GM21737 (cell line): ENCODE results near the gene CDKN2D.

ENCODE experiments used
- ATAC-seq: cut with Tn5 transposase; IDR thresholded peaks from one replicate; pipeline ENCODE4 v1.9.1; 2021; ENCODE audit warnings: mild to moderate bottlenecking, moderate library complexity; ENCODE audit not compliant: unreplicated experiment

Gene CDKN2D

GRCh38 chr19:10521461-10522171, 47.2 kb downstream of the CDKN2D start:
- ATAC-seq = no peak

GRCh38 chr19:10520652-10521318, 48.0 kb downstream of the CDKN2D start:
- ATAC-seq = no peak

DNA sequence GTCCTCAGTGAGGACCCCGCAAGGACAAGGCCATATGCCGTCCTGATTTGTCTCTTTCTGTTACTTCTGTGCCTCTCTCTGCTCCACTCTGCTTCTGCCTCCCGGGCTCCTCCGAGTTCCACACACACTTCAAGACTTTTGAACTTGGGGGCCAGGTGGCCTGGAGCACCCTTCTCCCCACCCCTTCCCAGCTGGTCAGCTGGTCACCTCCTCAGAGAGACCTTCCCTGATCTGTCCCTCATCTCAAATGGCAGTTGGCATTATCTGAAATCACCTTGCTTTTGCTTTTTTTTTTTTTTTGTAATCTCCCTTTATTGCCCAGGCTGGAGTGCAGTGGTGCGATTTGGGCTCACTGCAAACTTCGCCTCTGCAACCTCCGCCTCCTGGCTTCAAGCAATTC, 49.4 kb downstream of the CDKN2D start:
- no peak for ATAC-seq

GRCh38 chr19:10518444-10519361, 50.1 kb downstream of the CDKN2D start:
- no peak for ATAC-seq

DNA sequence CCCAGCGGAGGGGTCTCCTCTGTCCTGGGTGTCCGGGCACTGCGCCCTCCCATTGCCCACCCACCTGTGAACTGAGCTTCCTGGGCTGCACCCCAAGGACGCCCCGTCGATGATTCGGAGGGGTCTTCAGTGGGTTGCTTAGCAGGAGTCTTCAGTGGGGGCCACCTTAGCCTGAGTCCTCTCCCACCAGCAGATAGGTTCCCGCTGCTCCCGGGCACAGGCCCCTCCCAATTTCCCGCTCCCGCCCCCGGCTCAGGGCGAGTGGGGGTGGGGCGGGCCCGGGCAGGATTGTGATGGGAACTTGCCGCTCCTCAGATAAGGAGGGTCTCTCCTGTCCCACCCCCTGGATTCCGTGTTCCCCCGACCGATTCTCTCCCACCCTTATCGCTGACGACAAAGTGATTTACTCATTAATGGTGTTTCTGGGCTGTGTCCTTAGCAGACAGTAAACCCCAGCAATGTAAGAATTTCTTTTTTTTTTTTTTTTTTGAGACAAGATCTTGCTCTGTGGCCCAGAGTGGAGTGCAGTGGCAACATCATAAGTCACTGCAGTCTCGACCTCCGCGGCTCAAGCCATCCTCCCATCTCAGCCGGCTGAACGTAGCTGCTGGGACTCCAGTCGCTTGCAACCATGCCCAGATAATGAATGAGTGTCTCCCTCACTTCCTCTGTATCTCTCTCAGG, 50.9 kb downstream of the CDKN2D start:
- ATAC-seq = no peak

GRCh38 chr19:10517361-10517759, 51.4 kb downstream of the CDKN2D start, which contains the start of gene S1PR5:
S1PR5 (minus strand) TSS chr19:10517447; CDS start chr19:10515011, 2,436 bp downstream.
- ATAC-seq = no peak

DNA sequence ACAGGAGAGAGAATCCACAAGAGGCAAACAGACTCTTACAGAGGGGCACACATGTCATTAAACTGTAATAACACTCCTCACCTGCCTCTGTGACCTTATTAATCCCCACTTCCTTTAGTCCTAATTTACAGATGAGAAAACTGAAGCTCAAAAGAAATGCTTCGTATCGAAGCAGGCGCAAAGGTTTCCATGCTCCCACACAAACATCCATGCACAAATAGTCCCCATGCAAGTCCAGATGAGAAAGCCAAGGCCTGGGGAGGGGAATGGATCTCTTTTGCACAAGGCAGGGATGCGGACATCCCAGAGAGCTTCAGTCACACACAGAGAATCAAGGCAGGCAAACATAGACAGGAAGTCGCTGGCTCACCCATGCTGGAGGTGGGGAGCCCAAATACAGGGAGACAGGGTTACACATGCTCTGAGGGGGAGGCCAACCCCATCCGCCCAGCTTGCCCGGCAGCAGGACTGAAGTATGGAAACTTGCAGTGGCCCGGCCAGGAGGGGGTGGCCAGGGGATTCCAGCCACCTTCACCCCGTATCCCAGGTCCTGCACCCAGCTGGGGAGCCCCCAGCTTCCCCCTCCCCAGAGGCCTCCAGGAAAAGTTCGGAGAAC, 52.0 kb downstream of the CDKN2D start:
- ATAC-seq = no peak
